ENCODE data around the gene DHRS11. TPM values are rescaled to one million over a fixed set of nuclear protein-coding genes. Genes with fewer than 3 reads are reported as not detected.
A peak's percentile ranks its signal among the peaks of the same experiment; 100 is the strongest.
"Not testable (repeated sequence)": the region's sequence is repeated elsewhere in the genome, so short reads cannot be mapped to it uniquely, and the experiment has no call there.

DHRS11 gene
- total RNA-seq, 4 donors from 2014 or later: 63.5 to 436 (median 424) TPM

DNA sequence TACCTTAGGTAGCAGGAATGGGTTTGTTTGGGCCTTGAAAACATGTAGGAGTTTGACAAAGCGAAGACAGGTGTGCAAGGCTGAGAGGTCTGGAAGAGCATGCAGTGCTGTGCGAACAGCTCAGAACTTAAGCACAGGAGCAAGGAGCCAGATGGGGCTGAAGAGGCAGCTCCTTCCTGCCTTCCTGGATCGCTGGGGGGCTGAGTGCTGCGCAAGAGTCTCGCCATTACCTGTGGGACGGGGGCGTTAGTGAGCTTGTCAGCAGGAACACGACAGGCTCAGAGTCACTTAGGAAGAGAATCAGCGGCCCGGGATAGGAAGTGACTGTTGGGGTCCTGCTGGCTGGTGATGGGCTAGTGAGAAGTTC is 9.2 kb downstream of the DHRS11 start:
- peak overlapping the region; percentile 63 to 94 (median 73) for H3K4me3 ChIP-seq

DNA sequence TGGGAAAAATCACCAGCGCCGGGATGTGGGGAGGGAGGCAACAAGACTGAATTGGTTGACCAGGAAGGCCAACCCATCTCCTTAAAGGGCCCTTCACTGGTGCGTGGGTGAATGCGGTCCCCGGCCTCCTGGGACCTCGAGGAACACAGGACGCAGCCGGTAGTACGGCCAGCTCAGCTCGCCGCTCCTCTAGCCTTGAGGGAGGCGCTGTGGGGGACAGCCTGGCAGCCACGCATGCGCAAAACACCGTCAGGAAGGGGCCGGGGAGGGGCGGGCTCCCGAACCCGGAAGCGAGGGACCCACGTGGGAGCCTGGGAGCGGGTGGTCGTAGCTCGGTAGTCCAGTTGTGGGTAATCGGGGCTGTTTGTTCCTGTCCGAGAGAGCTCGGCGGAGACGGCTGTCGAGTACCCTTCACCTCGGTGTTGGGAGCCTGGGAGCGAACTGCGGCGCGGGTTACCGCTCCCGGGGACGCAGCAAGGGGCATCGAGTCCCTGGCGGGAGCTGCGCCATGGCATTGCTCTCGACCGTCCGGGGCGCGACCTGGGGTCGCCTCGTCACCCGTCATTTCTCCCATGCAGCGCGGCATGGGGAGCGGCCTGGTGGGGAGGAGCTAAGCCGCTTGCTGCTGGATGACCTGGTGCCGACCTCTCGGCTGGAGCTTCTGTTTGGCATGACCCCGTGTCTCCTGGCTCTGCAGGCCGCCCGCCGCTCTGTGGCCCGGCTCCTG is 9.8 kb downstream of the DHRS11 start, which contains the start of gene MRM1:
Gene MRM1 (plus strand): TSS at position 281 of the 727 bp plus-strand sequence. CDS start 228 bp downstream, at position 509.
- H3K4me3 ChIP-seq: peak within 1 kb of the TSS; percentile 63 to 94 (median 73)
- H3K9me3 ChIP-seq: no peaks in the 10 kb centered on the region
- no peaks in the 10 kb centered on the region for H3K27me3 ChIP-seq
- DNase-seq: peak; percentile 93 to 97 (median 94)
- peaks cover 0 to 53% (median 11%) of the 10 kb centered on the region in 4 donors for H3K4me1 ChIP-seq
- peaks cover 0 to 3% (median 0%) of the 10 kb centered on the region in 3 donors for H3K36me3 ChIP-seq
- TF ChIP-seq, protein P1, sequence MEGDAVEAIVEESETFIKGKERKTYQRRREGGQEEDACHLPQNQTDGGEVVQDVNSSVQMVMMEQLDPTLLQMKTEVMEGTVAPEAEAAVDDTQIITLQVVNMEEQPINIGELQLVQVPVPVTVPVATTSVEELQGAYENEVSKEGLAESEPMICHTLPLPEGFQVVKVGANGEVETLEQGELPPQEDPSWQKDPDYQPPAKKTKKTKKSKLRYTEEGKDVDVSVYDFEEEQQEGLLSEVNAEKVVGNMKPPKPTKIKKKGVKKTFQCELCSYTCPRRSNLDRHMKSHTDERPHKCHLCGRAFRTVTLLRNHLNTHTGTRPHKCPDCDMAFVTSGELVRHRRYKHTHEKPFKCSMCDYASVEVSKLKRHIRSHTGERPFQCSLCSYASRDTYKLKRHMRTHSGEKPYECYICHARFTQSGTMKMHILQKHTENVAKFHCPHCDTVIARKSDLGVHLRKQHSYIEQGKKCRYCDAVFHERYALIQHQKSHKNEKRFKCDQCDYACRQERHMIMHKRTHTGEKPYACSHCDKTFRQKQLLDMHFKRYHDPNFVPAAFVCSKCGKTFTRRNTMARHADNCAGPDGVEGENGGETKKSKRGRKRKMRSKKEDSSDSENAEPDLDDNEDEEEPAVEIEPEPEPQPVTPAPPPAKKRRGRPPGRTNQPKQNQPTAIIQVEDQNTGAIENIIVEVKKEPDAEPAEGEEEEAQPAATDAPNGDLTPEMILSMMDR (IDR thresholded peaks at IDR 0.05): peak in 2 of 6 experiments; percentile 1 to 20
- peak; percentile 48 to 84 for TF ChIP-seq POLR2A (IDR thresholded peaks at IDR 0.05)
- peak within 1 kb of the TSS; percentile 83 to 85 (median 83) for H3K27ac ChIP-seq

More for the DNA sequence above, 9.2 kb downstream of the DHRS11 start:
- Histone ChIP-seq H3K4me1 (peaks cover 0 to 59% (median 11%) of the 10 kb centered on the region in 4 donors), H3K9me3 (no peaks in the 10 kb centered on the region), H3K36me3 (peaks cover 0 to 3% (median 0%) of the 10 kb centered on the region in 3 donors), H3K27ac (peak overlapping the region; percentile 83 to 85 (median 83)), H3K27me3 (no peaks in the 10 kb centered on the region)
- TF ChIP-seq, protein P1 (IDR thresholded peaks at IDR 0.05): no peak
- TF ChIP-seq POLR2A (IDR thresholded peaks at IDR 0.05): no peak
- DNase-seq: no peak

DNA sequence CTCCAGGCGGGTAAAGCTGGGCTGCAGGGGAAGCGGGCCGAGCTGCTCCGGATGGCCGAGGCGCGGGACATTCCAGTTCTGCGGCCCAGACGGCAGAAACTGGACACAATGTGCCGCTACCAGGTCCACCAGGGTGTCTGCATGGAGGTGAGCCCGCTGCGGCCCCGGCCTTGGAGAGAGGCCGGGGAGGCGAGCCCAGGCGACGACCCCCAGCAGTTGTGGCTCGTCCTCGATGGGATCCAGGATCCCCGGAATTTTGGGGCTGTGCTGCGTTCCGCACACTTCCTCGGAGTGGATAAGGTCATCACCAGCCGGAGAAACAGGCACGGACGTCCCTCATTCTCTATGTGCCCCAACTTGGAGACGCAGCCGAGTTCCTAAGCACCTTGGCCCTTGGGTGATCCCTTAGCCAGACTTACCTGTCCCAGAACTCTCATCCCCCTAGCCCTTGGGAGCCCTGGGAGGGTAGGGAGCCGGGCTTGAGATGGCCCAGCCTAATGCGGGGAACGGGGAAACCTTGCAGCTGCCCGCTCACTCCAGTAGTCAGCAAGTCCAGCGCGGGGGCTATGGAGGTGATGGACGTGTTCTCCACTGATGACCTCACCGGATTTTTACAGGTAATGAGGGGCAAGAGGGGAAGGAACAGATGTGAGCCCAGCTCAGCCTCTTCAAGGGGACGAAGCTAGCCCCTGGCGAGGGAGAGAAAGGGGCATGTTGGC is 10.5 kb downstream of the DHRS11 start:
- peak overlapping the region; percentile 83 to 85 (median 83) for H3K27ac ChIP-seq
- H3K4me1 ChIP-seq: peaks cover 0 to 48% (median 11%) of the 10 kb centered on the region in 4 donors
- H3K4me3 ChIP-seq: peak overlapping the region; percentile 63 to 94 (median 73)
- peaks cover 0 to 3% (median 0%) of the 10 kb centered on the region in 3 donors for H3K36me3 ChIP-seq
- TF ChIP-seq POLR2A (IDR thresholded peaks at IDR 0.05): no peak
- TF ChIP-seq, protein P1 (IDR thresholded peaks at IDR 0.05): no peak
- H3K27me3 ChIP-seq: no peaks in the 10 kb centered on the region
- peak in 1 of 3 donors; percentile 51 for DNase-seq
- no peaks in the 10 kb centered on the region for H3K9me3 ChIP-seq

DNA sequence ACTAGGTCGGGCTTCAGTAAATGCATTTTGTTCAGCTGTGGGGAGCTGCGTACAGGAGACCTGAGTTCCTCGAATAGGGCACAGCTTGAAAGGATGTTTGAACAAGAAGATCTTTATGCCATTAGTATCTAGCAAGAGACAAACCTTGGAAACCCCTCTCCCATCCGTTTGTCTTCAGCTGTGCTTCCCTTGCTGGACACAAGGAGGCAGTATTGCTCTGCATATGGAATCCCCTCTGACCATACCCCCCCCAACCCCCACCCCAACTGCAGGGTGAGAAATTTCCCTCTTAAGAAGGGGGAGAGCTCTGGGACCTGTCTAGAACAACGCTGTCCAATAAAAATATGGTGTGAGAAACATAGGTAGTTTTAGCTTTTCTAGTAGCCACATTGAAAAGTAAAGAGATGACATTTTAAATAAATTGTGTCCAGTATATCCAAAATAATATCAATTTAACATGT is 11.3 kb downstream of the DHRS11 start:
- H3K36me3 ChIP-seq: peaks cover 0 to 3% (median 0%) of the 10 kb centered on the region in 3 donors
- no peaks in the 10 kb centered on the region for H3K9me3 ChIP-seq
- peak overlapping the region; percentile 63 to 94 (median 73) for H3K4me3 ChIP-seq
- peak overlapping the region in 2 of 4 donors; percentile 83 to 85 for H3K27ac ChIP-seq
- TF ChIP-seq POLR2A (IDR thresholded peaks at IDR 0.05): no peak
- TF ChIP-seq, protein P1 (IDR thresholded peaks at IDR 0.05): peak; percentile 61 to 87 (median 71)
- peak in 2 of 3 donors; percentile 78 to 86 for DNase-seq
- no peaks in the 10 kb centered on the region for H3K27me3 ChIP-seq
- peaks cover 0 to 43% (median 11%) of the 10 kb centered on the region in 4 donors for H3K4me1 ChIP-seq

DNA sequence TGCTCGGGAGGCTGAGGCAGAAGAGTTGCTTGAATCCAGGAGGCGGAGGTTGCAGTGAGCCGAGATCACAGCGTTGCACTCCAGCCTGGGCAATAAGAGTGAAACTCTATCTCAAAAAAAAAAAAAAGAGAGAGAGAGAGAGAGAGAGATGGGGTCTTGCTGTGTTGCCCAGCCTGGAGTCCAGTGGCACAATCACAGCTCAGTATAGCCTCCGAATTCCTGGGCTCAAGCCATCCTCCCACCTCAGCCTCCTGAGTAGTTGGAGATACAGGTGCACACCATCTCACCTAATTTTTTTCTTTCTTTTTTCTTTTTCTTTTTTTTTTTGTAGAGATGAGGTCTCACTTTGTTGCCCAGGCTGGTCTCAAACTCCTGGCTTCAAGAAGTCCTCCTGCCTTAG is 13.3 kb downstream of the DHRS11 start:
- not testable (repeated sequence) for H3K36me3 ChIP-seq, H3K9me3 ChIP-seq, H3K4me3 ChIP-seq, DNase-seq, H3K27ac ChIP-seq, H3K27me3 ChIP-seq
- peaks cover 0 to 31% (median 11%) of the 10 kb centered on the region in 4 donors for H3K4me1 ChIP-seq

Measured in Peyer's patch (tissue), 4 donors.